GM23248 (cell line): ENCODE data around the gene ATP7A.

Experiments used
- EZH2 ChIP-seq: fragments of 200-600 bp; sonication (generic); IDR thresholded peaks from 2 replicates; pipeline ENCODE4 v1.6.1; 2018; ENCODE audit warnings: antibody characterized with exemption, mild to moderate bottlenecking; ENCODE audit not compliant: insufficient read depth, poor library complexity, severe bottlenecking
- EZH2phosphoT487 ChIP-seq: fragments of 200-600 bp; sonication (generic); IDR thresholded peaks from 2 replicates; pipeline ENCODE4 v1.6.1; 2018; ENCODE audit warnings: antibody characterized with exemption, moderate library complexity, mild to moderate bottlenecking, low read depth; ENCODE audit not compliant: insufficient read depth

GRCh38 chrX:77949840-77950239, 39.3 kb downstream of the ATP7A start:
- no peak for TF ChIP-seq EZH2
- no peak for TF ChIP-seq EZH2phosphoT487
